HEK293T (cell line): ENCODE results near the gene ZNF200.
"Not testable (repeated sequence)": the region's sequence is repeated elsewhere in the genome, so short reads cannot be mapped to it uniquely, and the experiment has no call there.

ENCODE experiments used
- CTBP1 ChIP-seq: fragments of 450-650 bp; IDR thresholded peaks from 2 replicates; pipeline ENCODE4 v1.6.1; 2016; ENCODE audit warnings: borderline replicate concordance
- ELF4 ChIP-seq: fragments of 450-650 bp; IDR thresholded peaks from 2 replicates; pipeline ENCODE4 v1.6.1; 2017; ENCODE audit warnings: antibody characterized with exemption
- FOXA1 ChIP-seq: fragments of 450-650 bp; IDR thresholded peaks from 2 replicates; pipeline ENCODE4 v1.6.1; 2016; ENCODE audit warnings: mild to moderate bottlenecking
- FOXK2 ChIP-seq: fragments of 450-650 bp; IDR thresholded peaks from 2 replicates; pipeline ENCODE4 v1.6.1; 2016; ENCODE audit warnings: mild to moderate bottlenecking
- FOXM1 ChIP-seq: fragments of 450-650 bp; IDR thresholded peaks from 2 replicates; pipeline ENCODE4 v1.6.1; 2017; ENCODE audit warnings: mild to moderate bottlenecking, borderline replicate concordance
- HDGF ChIP-seq: fragments of 450-650 bp; IDR thresholded peaks from 2 replicates; pipeline ENCODE4 v1.6.1; 2017; ENCODE audit warnings: antibody characterized with exemption, borderline replicate concordance
- LEF1 ChIP-seq: fragments of 450-650 bp; IDR thresholded peaks from 2 replicates; pipeline ENCODE4 v1.6.1; 2017; ENCODE audit warnings: mild to moderate bottlenecking, borderline replicate concordance
- SP1 ChIP-seq: fragments of 450-650 bp; IDR thresholded peaks from 2 replicates; pipeline ENCODE4 v1.6.1; 2017
- SUZ12 ChIP-seq: fragments of 450-650 bp; IDR thresholded peaks from 2 replicates; pipeline ENCODE4 v1.6.1; 2016; ENCODE audit warnings: mild to moderate bottlenecking
- TARDBP ChIP-seq: fragments of 450-650 bp; IDR thresholded peaks from 2 replicates; pipeline ENCODE4 v1.6.1; 2016
- ZNF384 ChIP-seq: fragments of 450-650 bp; IDR thresholded peaks from 2 replicates; pipeline ENCODE4 v1.6.1; 2016
- TF ChIP-seq, protein P1 (sequence below): fragments of 450-650 bp; IDR thresholded peaks from 2 replicates; pipeline ENCODE4 v1.6.1; 2016

DNA sequence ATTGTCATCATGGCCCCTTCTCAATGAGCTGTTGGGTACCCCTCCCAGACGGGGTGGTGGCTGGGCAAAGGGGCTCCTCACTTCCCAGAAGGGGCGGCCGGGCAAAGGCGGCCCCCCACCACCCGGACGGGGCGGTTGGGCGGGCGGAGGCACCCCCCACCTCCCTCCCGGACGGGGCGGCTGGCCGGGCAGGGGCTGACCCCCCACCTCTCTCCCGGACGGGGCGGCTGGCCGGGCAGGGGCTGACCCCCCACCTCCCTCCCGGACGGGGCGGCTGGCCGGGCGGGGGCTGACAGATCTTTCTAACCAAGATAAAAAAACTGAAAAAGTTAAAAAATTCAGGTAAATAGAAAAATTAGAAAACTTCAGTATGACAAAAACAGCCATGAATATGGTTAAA lies 36.3 kb upstream of the ZNF200 start:
- not testable (repeated sequence) for TF ChIP-seq LEF1, ZNF384, HDGF, FOXM1, SP1, FOXA1, SUZ12, CTBP1, FOXK2, ELF4, TARDBP
- TF ChIP-seq, protein P1, sequence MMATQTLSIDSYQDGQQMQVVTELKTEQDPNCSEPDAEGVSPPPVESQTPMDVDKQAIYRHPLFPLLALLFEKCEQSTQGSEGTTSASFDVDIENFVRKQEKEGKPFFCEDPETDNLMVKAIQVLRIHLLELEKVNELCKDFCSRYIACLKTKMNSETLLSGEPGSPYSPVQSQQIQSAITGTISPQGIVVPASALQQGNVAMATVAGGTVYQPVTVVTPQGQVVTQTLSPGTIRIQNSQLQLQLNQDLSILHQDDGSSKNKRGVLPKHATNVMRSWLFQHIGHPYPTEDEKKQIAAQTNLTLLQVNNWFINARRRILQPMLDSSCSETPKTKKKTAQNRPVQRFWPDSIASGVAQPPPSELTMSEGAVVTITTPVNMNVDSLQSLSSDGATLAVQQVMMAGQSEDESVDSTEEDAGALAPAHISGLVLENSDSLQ = not testable (repeated sequence)
